CD14-positive monocyte (primary cell): Measurements from ENCODE around the gene CYP2S1. TPM values are rescaled to one million over a fixed set of nuclear protein-coding genes. Genes with fewer than 3 reads are reported as not detected.

ENCODE experiments used
- DNase-seq, 3 donors: peaks; one replicate each; pipeline ENCODE4 v3.0.0-alpha.2; 2011 to 2022
- H2AFZ ChIP-seq: 2 replicates; pipeline ENCODE4 v1.6.0; 2012; ENCODE audit warnings: mild to moderate bottlenecking, low read depth, low read length, inconsistent platforms; ENCODE audit not compliant: insufficient read depth, poor library complexity, severe bottlenecking
- H3K27ac ChIP-seq, 2 donors: 1 replicate in 1 of 2; 2 replicates in 1 of 2; pipeline ENCODE4 v1.5.1; 2012 to 2013; ENCODE audit warnings: low read length in 2 of 2, control low read depth in 1 of 2, inconsistent platforms in 1 of 2, low read depth in 1 of 2, mild to moderate bottlenecking in 1 of 2
- H3K27me3 ChIP-seq, 2 donors: one replicate each; pipeline versions ENCODE4 v1.6.0 to v1.6.1; 2011 to 2013; ENCODE audit warnings: low read length in 2 of 2; ENCODE audit not compliant: control insufficient read depth in 2 of 2, insufficient read depth in 2 of 2
- H3K36me3 ChIP-seq, 2 donors: replicated peaks in 1 of 2; 1 replicate in 1 of 2; 2 replicates in 1 of 2; pipeline versions ENCODE4 v1.5.1 to v1.6.1; 2012 to 2013; ENCODE audit warnings: low read length in 2 of 2, control low read depth in 1 of 2, inconsistent platforms in 1 of 2, mild to moderate bottlenecking in 1 of 2; ENCODE audit not compliant: insufficient read depth in 2 of 2, control insufficient read depth in 1 of 2
- H3K4me1 ChIP-seq, 2 donors: 1 replicate in 1 of 2; 2 replicates in 1 of 2; pipeline versions ENCODE4 v1.5.1 to v1.6.1; 2012 to 2013; ENCODE audit warnings: low read length in 2 of 2, control low read depth in 1 of 2, inconsistent platforms in 1 of 2, mild to moderate bottlenecking in 1 of 2, moderate library complexity in 1 of 2; ENCODE audit not compliant: insufficient read depth in 2 of 2, control insufficient read depth in 1 of 2
- H3K4me2 ChIP-seq: replicated peaks from 2 replicates; pipeline ENCODE3; 2012; ENCODE audit warnings: low read length, moderate library complexity, mild to moderate bottlenecking; ENCODE audit not compliant: poor library complexity, severe bottlenecking; ENCODE audit errors: extremely low read depth
- H3K4me3 ChIP-seq, 3 experiments: fragments of 200-600 bp in 1 of 3; sonication (generic) in 1 of 3; replicated peaks in 1 of 3; 1 replicate in 2 of 3; 2 replicates in 1 of 3; pipeline ENCODE4 v1.5.1; 2011 to 2013; ENCODE audit warnings: low read length in 3 of 3, mild to moderate bottlenecking in 3 of 3, control low read depth in 2 of 3, low read depth in 2 of 3, inconsistent platforms in 1 of 3, moderate library complexity in 1 of 3
- H3K79me2 ChIP-seq: 2 replicates; pipeline ENCODE4 v1.6.0; 2012; ENCODE audit warnings: mild to moderate bottlenecking, control low read depth, inconsistent platforms, low read length, moderate library complexity; ENCODE audit not compliant: insufficient read depth
- H3K9ac ChIP-seq: 2 replicates; pipeline ENCODE4 v1.6.0; 2017; ENCODE audit warnings: low read length, mild to moderate bottlenecking; ENCODE audit not compliant: insufficient read depth, poor library complexity, severe bottlenecking
- H3K9me3 ChIP-seq, 2 donors: replicated peaks in 1 of 2; 1 replicate in 1 of 2; 2 replicates in 1 of 2; pipeline versions ENCODE4 v1.5.1 to v1.6.1; 2012 to 2013; ENCODE audit warnings: low read length in 2 of 2, control low read depth in 1 of 2; ENCODE audit not compliant: control insufficient read depth in 1 of 2, insufficient read depth in 1 of 2
- H4K20me1 ChIP-seq: 2 replicates; pipeline ENCODE4 v1.6.0; 2012; ENCODE audit warnings: mild to moderate bottlenecking, low read length, control low read depth, moderate library complexity; ENCODE audit not compliant: insufficient read depth
- H3K27ac Mint-ChIP-seq, 7 donors: one replicate each; pipeline ENCODE4 v1.8.0; 2020; ENCODE audit warnings: mild to moderate bottlenecking in 7 of 7, mixed read lengths in 7 of 7, moderate library complexity in 6 of 7, inconsistent platforms in 2 of 7
- H3K27me3 Mint-ChIP-seq, 3 donors: one replicate each; pipeline ENCODE4 v1.8.0; 2021 to 2022; ENCODE audit warnings: low read depth in 3 of 3, mild to moderate bottlenecking in 3 of 3, mixed read lengths in 3 of 3, moderate library complexity in 3 of 3, inconsistent platforms in 1 of 3
- H3K36me3 Mint-ChIP-seq, 2 donors: one replicate each; pipeline ENCODE4 v1.8.0; 2020; ENCODE audit warnings: mixed read lengths in 2 of 2, inconsistent platforms in 1 of 2, mild to moderate bottlenecking in 1 of 2
- H3K4me1 Mint-ChIP-seq: one replicate; pipeline ENCODE4 v1.8.0; 2020; ENCODE audit warnings: mild to moderate bottlenecking, mixed read lengths
- H3K4me3 Mint-ChIP-seq, 2 donors: one replicate each; pipeline ENCODE4 v1.8.0; 2020; ENCODE audit warnings: mild to moderate bottlenecking in 2 of 2, mixed read lengths in 2 of 2, moderate library complexity in 1 of 2
- H3K9me3 Mint-ChIP-seq, 7 donors: one replicate each; pipeline ENCODE4 v1.8.0; 2020 to 2022; ENCODE audit warnings: mixed read lengths in 7 of 7, mild to moderate bottlenecking in 6 of 7, moderate library complexity in 6 of 7, inconsistent platforms in 2 of 7
- CTCF ChIP-seq: fragments of 200-600 bp; IDR thresholded peaks from one replicate; pipeline ENCODE4 v1.8.0; 2022; ENCODE audit warnings: antibody characterized with exemption, mild to moderate bottlenecking
- WGBS: methylation state at CpG from one replicate; pipeline ENCODE4 v1.1.5; 2013; ENCODE audit warnings: missing lambda C conversion rate; ENCODE audit not compliant: insufficient coverage; 5-methylcytosine and 5-hydroxymethylcytosine counted together
- intact Hi-C, 2 donors: fragments of 100-400 bp; cut with micrococcal nuclease; formaldehyde crosslinking; loops; one replicate each; pipeline versions ENCODE4 v1.15.0 to v1.15.1; 2023
- polyA plus RNA-seq, 3 donors: library from polyadenylated mRNA; depleted of rRNA in 1 of 3; unstranded in 2 of 3; stranded (reverse) in 1 of 3; fragments of 300-500 nt in 2 of 3; fragments of >200 nt in 1 of 3; fragmentation: Illumina TruSeq in 2 of 3; gene quantifications; 1 replicate in 2 of 3; 2 replicates in 1 of 3; pipeline ENCODE4 v1.2.3, GENCODE V29; 2012 to 2021

Gene CYP2S1
- polyA plus RNA-seq, 3 donors: 8.9 to 20.3 (median 10.3) TPM

GRCh38 chr19:41206926-41207750 is 14.1 kb downstream of the CYP2S1 start:
- Histone ChIP-seq H3K9ac (no peak overlapping the region), H3K4me3 (no peak overlapping the region), H3K27ac (no peak overlapping the region), H4K20me1 (no peaks in the 10 kb centered on the region), H3K4me1 (no peaks in the 10 kb centered on the region), H3K27me3 (no peaks in the 10 kb centered on the region), H2AFZ (no peak overlapping the region), H3K9me3 (no peaks in the 10 kb centered on the region), H3K36me3 (peaks cover 22 to 36% of the 10 kb centered on the region in 2 donors), H3K79me2 (no peaks in the 10 kb centered on the region), H3K4me2 (no peak overlapping the region)
- WGBS: 92% methylated on average over 18 of the region's 26 CpGs
- peak overlapping the region in 3 of 7 donors; percentile 13 to 21 (median 21) for H3K27ac Mint-ChIP-seq
- H3K4me1 Mint-ChIP-seq: no peaks in the 10 kb centered on the region
- intact Hi-C loops: loop anchor here in 1 of 2 donors (5.0 kb wide), 1 partner anchor 100 kb away; no protein-coding TSS in a partner anchor
- no peak for TF ChIP-seq CTCF
- peaks cover 0 to 6% (median 1%) of the 10 kb centered on the region in 3 donors for H3K27me3 Mint-ChIP-seq
- H3K9me3 Mint-ChIP-seq: no peaks in the 10 kb centered on the region
- no peak overlapping the region for H3K4me3 Mint-ChIP-seq
- peaks cover 29 to 47% of the 10 kb centered on the region in 2 donors for H3K36me3 Mint-ChIP-seq
- no peak for DNase-seq

- Histone ChIP-seq H3K4me1 (peaks cover 4 to 7% of the 10 kb centered on the region in 2 donors), H2AFZ (no peak overlapping the region), H3K27me3 (peaks cover 0 to 13% of the 10 kb centered on the region in 2 donors), H3K36me3 (no peaks in the 10 kb centered on the region), H3K9me3 (no peaks in the 10 kb centered on the region), H3K9ac (no peak overlapping the region), H3K4me3 (no peak overlapping the region), H3K79me2 (no peaks in the 10 kb centered on the region), H4K20me1 (no peaks in the 10 kb centered on the region), H3K4me2 (no peak overlapping the region), H3K27ac (no peak overlapping the region)
- no peak for DNase-seq
- peaks cover 11% of the 10 kb centered on the region for H3K4me1 Mint-ChIP-seq
- no peak overlapping the region for H3K4me3 Mint-ChIP-seq
- H3K27me3 Mint-ChIP-seq: peaks cover 12 to 18% (median 16%) of the 10 kb centered on the region in 3 donors
- no CpG with 5 or more reads among the region's 1 CpG for whole genome bisulfite sequencing
- peaks cover 0 to 3% of the 10 kb centered on the region in 2 donors for H3K36me3 Mint-ChIP-seq
- peaks cover 0 to 2% (median 0%) of the 10 kb centered on the region in 7 donors for H3K9me3 Mint-ChIP-seq
- TF ChIP-seq CTCF: no peak
- H3K27ac Mint-ChIP-seq: no peak overlapping the region
- intact Hi-C loops: no loop called here
Observed at GRCh38 chr19:41214161-41214560, 21.1 kb downstream of the CYP2S1 start.
